Tibial nerve (tissue), 4 donors: Measurements from ENCODE around the gene NRXN3.

Experiments
- EP300 ChIP-seq, 2 donors: sonication (generic); formaldehyde crosslinking; IDR thresholded peaks; one replicate each; pipeline ENCODE4 v1.6.1; 2017; ENCODE audit warnings: antibody characterized with exemption in 2 of 2, mild to moderate bottlenecking in 1 of 2
- POLR2A ChIP-seq, 2 donors: fragments of 450-650 bp; IDR thresholded peaks; one replicate each; pipeline ENCODE4 v1.6.1; 2017; ENCODE audit warnings: antibody characterized with exemption in 2 of 2, mild to moderate bottlenecking in 2 of 2, moderate library complexity in 2 of 2
- TF ChIP-seq, protein P1 (sequence below), 5 experiments: fragments of 200-600 bp in 3 of 5; fragments of 450-650 bp in 2 of 5; sonication (generic) in 3 of 5; IDR thresholded peaks; one replicate each; pipeline ENCODE4 v1.5.1; 2016 to 2019; ENCODE audit warnings: antibody characterized with exemption in 5 of 5, mild to moderate bottlenecking in 3 of 5, moderate library complexity in 2 of 5

DNA sequence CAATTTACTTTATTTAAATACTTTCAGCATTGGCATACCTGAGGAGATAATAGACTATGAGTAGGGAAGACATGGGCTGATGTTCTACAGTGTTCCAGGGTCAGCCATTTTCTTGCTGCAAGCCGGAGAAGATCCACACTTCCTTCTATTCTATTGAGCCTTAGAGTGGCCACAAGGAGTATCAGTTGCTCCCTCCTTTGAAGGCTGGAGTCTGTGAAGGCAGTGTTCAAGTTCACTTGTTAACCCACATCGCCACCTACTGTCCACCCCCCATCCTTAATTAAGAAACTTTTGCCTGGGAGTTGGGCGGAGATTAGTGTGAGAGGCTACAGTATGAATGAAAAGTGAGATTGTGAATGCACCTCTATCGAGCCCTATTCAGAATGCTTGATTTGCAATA, 666.6 kb downstream of the NRXN3 start:
- TF ChIP-seq, protein P1, sequence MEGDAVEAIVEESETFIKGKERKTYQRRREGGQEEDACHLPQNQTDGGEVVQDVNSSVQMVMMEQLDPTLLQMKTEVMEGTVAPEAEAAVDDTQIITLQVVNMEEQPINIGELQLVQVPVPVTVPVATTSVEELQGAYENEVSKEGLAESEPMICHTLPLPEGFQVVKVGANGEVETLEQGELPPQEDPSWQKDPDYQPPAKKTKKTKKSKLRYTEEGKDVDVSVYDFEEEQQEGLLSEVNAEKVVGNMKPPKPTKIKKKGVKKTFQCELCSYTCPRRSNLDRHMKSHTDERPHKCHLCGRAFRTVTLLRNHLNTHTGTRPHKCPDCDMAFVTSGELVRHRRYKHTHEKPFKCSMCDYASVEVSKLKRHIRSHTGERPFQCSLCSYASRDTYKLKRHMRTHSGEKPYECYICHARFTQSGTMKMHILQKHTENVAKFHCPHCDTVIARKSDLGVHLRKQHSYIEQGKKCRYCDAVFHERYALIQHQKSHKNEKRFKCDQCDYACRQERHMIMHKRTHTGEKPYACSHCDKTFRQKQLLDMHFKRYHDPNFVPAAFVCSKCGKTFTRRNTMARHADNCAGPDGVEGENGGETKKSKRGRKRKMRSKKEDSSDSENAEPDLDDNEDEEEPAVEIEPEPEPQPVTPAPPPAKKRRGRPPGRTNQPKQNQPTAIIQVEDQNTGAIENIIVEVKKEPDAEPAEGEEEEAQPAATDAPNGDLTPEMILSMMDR (IDR thresholded peaks at IDR 0.05): peak in 2 of 5 experiments; percentile 16 to 21
- TF ChIP-seq POLR2A (IDR thresholded peaks at IDR 0.05) (no peak), EP300 (IDR thresholded peaks at IDR 0.05) (no peak)
